Measurements from ENCODE around the gene ITPR1. TPM values are rescaled to one million over a fixed set of nuclear protein-coding genes. Genes with fewer than 3 reads are reported as not detected.

The ITPR1 gene
- total RNA-seq, 4 donors from 2014 or later = 15.3 to 50.2 (median 28.7) TPM

- intact Hi-C loops (cut with DNase I; ENCODE audit: low total_unique reads) (no loop called here), in situ Hi-C loops (cut with MboI; ENCODE audit: low pct_ligation_motif_present in 1 of 4, low pct_unique_long_range_greater_than_20kb in 1 of 4, low sequenced_read_pairs in 3 of 4) (loop anchor here in 3 of 4 donors (10.0 to 25.0 kb wide), 2 partner anchors 341 to 348 kb away; no protein-coding TSS in a partner anchor)
- H3K4me1 ChIP-seq = peaks cover 6 to 19% (median 15%) of the 10 kb centered on the region in 4 donors
- H3K27me3 ChIP-seq = no peaks in the 10 kb centered on the region
- peak; percentile 21 for DNase-seq
- H3K36me3 ChIP-seq = peaks cover 0 to 3% (median 0%) of the 10 kb centered on the region in 4 donors
- H3K9me3 ChIP-seq = no peaks in the 10 kb centered on the region
- no peak overlapping the region for H3K4me3 ChIP-seq
- WGBS, 2 donors (ENCODE audit: low coverage in 1 of 2) = 68 to 78% methylated on average over 7 of the region's 7 CpGs
- H3K27ac ChIP-seq = no peak overlapping the region
- TF ChIP-seq POLR2AphosphoS5 (IDR thresholded peaks at IDR 0.05) = no peak
- no peak for TF ChIP-seq EP300 (IDR thresholded peaks at IDR 0.05; ENCODE audit: low read depth)
- TF ChIP-seq POLR2A (IDR thresholded peaks at IDR 0.05) = no peak
- no peak for TF ChIP-seq CTCF (IDR thresholded peaks at IDR 0.05)
Observed at GRCh38 chr3:4714045-4714444, 220.9 kb downstream of the ITPR1 start.

- 82 to 88% methylated on average over 1 of the region's 1 CpG for WGBS, 2 donors (ENCODE audit: low coverage in 1 of 2)
- peaks cover 21 to 39% (median 31%) of the 10 kb centered on the region in 4 donors for H3K4me1 ChIP-seq
Observed at GRCh38 chr3:4716266-4716665, 223.1 kb downstream of the ITPR1 start.

GRCh38 chr3:4716706-4717362, 223.7 kb downstream of the ITPR1 start:
- intact Hi-C loops (cut with DNase I; ENCODE audit: low total_unique reads) = no loop called here
- DNase-seq = no peak
- TF ChIP-seq EP300 (IDR thresholded peaks at IDR 0.05; ENCODE audit: low read depth) (no peak), CTCF (IDR thresholded peaks at IDR 0.05) (no peak), POLR2A (IDR thresholded peaks at IDR 0.05) (no peak), POLR2AphosphoS5 (IDR thresholded peaks at IDR 0.05) (no peak)

More at GRCh38 chr3:4716266-4716665, 223.1 kb downstream of the ITPR1 start:
- Histone ChIP-seq H3K27me3 (no peaks in the 10 kb centered on the region), H3K27ac (peak overlapping the region in 1 of 4 donors; percentile 6), H3K4me3 (no peak overlapping the region), H3K36me3 (peaks cover 0 to 3% (median 0%) of the 10 kb centered on the region in 4 donors), H3K9me3 (no peaks in the 10 kb centered on the region)
- no peak for DNase-seq
- intact Hi-C loops (cut with DNase I; ENCODE audit: low total_unique reads) = no loop called here
- TF ChIP-seq POLR2AphosphoS5 (IDR thresholded peaks at IDR 0.05) = no peak
- no peak for TF ChIP-seq EP300 (IDR thresholded peaks at IDR 0.05; ENCODE audit: low read depth)
- TF ChIP-seq CTCF (IDR thresholded peaks at IDR 0.05) = no peak
- in situ Hi-C loops (cut with MboI; ENCODE audit: low pct_ligation_motif_present in 1 of 4, low pct_unique_long_range_greater_than_20kb in 1 of 4, low sequenced_read_pairs in 3 of 4) = loop anchor here (5.0 to 25.0 kb wide), 3 partner anchors 339 to 346 kb away; no protein-coding TSS in a partner anchor

GRCh38 chr3:4717363-4717740, 224.2 kb downstream of the ITPR1 start:
- H3K27ac ChIP-seq = peak overlapping the region in 2 of 4 donors; percentile 6 to 21
- in situ Hi-C loops (cut with MboI; ENCODE audit: low pct_ligation_motif_present in 1 of 4, low pct_unique_long_range_greater_than_20kb in 1 of 4, low sequenced_read_pairs in 3 of 4) = loop anchor here (5.0 to 25.0 kb wide), 3 partner anchors 337 to 345 kb away; no protein-coding TSS in a partner anchor
- intact Hi-C loops (cut with DNase I; ENCODE audit: low total_unique reads) = no loop called here

More at GRCh38 chr3:4716706-4717362, 223.7 kb downstream of the ITPR1 start:
- WGBS, 2 donors (ENCODE audit: low coverage in 1 of 2) = 80 to 87% methylated on average over 6 to 14 of the region's 14 CpGs
- H3K36me3 ChIP-seq = peaks cover 0 to 3% (median 0%) of the 10 kb centered on the region in 4 donors
- no peaks in the 10 kb centered on the region for H3K27me3 ChIP-seq
- no peak overlapping the region for H3K4me3 ChIP-seq
- H3K27ac ChIP-seq = peak overlapping the region in 3 of 4 donors; percentile 6 to 21 (median 19)
- in situ Hi-C loops (cut with MboI; ENCODE audit: low pct_ligation_motif_present in 1 of 4, low pct_unique_long_range_greater_than_20kb in 1 of 4, low sequenced_read_pairs in 3 of 4) = loop anchor here (5.0 to 25.0 kb wide), 3 partner anchors 338 to 345 kb away; no protein-coding TSS in a partner anchor
- H3K9me3 ChIP-seq = no peaks in the 10 kb centered on the region
- H3K4me1 ChIP-seq = peaks cover 18 to 39% (median 26%) of the 10 kb centered on the region in 4 donors

More at GRCh38 chr3:4717363-4717740, 224.2 kb downstream of the ITPR1 start:
- WGBS, 2 donors (ENCODE audit: low coverage in 1 of 2) = 84 to 100% methylated on average over 1 to 5 of the region's 5 CpGs
- H3K4me1 ChIP-seq = peaks cover 18 to 41% (median 23%) of the 10 kb centered on the region in 4 donors
- TF ChIP-seq EP300 (IDR thresholded peaks at IDR 0.05; ENCODE audit: low read depth) = no peak
- no peak for TF ChIP-seq POLR2A (IDR thresholded peaks at IDR 0.05)
- TF ChIP-seq POLR2AphosphoS5 (IDR thresholded peaks at IDR 0.05) = no peak
- TF ChIP-seq CTCF (IDR thresholded peaks at IDR 0.05) = no peak
- H3K27me3 ChIP-seq = no peaks in the 10 kb centered on the region
- DNase-seq = no peak
- H3K9me3 ChIP-seq = no peaks in the 10 kb centered on the region
- peaks cover 0 to 3% (median 0%) of the 10 kb centered on the region in 4 donors for H3K36me3 ChIP-seq
- H3K4me3 ChIP-seq = no peak overlapping the region
